ENCODE results near the gene SLC16A14. TPM values are rescaled to one million over a fixed set of nuclear protein-coding genes. Genes with fewer than 3 reads are reported as not detected.

Gene SLC16A14
- total RNA-seq, 1 experiment from 2014 or later: 7.9 TPM

DNA sequence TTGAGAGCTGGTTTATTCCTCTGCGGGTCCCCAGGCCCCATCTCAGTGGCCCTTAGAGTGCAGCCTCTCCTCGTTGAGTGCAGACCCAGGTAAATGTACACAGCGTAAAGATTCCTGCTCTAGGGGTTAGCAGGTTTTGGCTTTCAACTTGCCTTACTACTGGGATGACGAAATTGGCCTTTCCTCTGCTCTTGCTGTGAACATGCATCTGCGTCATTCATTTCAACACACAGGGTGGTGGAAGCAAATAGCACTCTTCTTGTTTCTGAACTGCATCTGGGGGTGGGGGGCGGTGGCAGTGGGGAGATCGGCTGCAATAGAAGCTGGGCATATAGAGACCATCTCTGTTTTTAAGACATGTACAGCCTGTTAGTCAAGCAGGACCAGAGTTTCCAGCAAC is 16.5 kb upstream of the SLC16A14 start:
- Histone ChIP-seq H4K20me1 (ENCODE audit: insufficient read depth) (no peaks in the 10 kb centered on the region), H3K9ac (ENCODE audit: low read length) (no peak overlapping the region), H3K4me2 (ENCODE audit: low read length) (no peak overlapping the region), H3K79me2 (ENCODE audit: insufficient read depth, low read length) (no peaks in the 10 kb centered on the region), H3K4me3 (replicated peaks in 1 of 2; ENCODE audit: low read depth in 1 of 2, low read length in 2 of 2) (no peak overlapping the region), H3K27ac (ENCODE audit: low read depth, low read length) (no peak overlapping the region), H3K9me2 (ENCODE audit: insufficient read depth) (no peaks in the 10 kb centered on the region), H3K36me3 (ENCODE audit: control insufficient read depth in 1 of 2, insufficient read depth in 2 of 2, low read length in 2 of 2) (no peaks in the 10 kb centered on the region), H3K9me3 (ENCODE audit: control insufficient read depth in 1 of 2, insufficient read depth in 1 of 2, low read depth in 1 of 2, low read length in 2 of 2) (no peaks in the 10 kb centered on the region), H3K27me3 (ENCODE audit: insufficient read depth, low read length) (no peaks in the 10 kb centered on the region), H3K4me1 (ENCODE audit: control insufficient read depth in 1 of 2, insufficient read depth in 2 of 2, low read length in 2 of 2) (no peaks in the 10 kb centered on the region), H2AFZ (ENCODE audit: low read depth, low read length, poor library complexity, severe bottlenecking) (no peak overlapping the region)
- TF ChIP-seq CBX3 (IDR thresholded peaks at IDR 0.05; ENCODE audit: low read depth) (no peak), SP1 (IDR thresholded peaks at IDR 0.05; ENCODE audit: low read depth) (no peak), POLR2A (IDR thresholded peaks at IDR 0.05; ENCODE audit: borderline replicate concordance, extremely low read depth, insufficient read depth, insufficient read length) (no peak), POLR2AphosphoS5 (IDR thresholded peaks at IDR 0.05; ENCODE audit: low read depth, low read length) (no peak), SIN3A (IDR thresholded peaks at IDR 0.05; ENCODE audit: low read depth) (no peak), ZNF274 (IDR thresholded peaks at IDR 0.05; ENCODE audit: low read depth, low read length) (no peak), TCF7L2 (IDR thresholded peaks at IDR 0.05; ENCODE audit: borderline replicate concordance, extremely low read depth, insufficient read depth, insufficient read length) (no peak), JUND (IDR thresholded peaks at IDR 0.05) (no peak), EZH2 (IDR thresholded peaks at IDR 0.05) (no peak)
- TF ChIP-seq, protein P1, sequence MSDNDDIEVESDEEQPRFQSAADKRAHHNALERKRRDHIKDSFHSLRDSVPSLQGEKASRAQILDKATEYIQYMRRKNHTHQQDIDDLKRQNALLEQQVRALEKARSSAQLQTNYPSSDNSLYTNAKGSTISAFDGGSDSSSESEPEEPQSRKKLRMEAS (IDR thresholded peaks at IDR 0.05): no peak
- TF ChIP-seq, protein P2, sequence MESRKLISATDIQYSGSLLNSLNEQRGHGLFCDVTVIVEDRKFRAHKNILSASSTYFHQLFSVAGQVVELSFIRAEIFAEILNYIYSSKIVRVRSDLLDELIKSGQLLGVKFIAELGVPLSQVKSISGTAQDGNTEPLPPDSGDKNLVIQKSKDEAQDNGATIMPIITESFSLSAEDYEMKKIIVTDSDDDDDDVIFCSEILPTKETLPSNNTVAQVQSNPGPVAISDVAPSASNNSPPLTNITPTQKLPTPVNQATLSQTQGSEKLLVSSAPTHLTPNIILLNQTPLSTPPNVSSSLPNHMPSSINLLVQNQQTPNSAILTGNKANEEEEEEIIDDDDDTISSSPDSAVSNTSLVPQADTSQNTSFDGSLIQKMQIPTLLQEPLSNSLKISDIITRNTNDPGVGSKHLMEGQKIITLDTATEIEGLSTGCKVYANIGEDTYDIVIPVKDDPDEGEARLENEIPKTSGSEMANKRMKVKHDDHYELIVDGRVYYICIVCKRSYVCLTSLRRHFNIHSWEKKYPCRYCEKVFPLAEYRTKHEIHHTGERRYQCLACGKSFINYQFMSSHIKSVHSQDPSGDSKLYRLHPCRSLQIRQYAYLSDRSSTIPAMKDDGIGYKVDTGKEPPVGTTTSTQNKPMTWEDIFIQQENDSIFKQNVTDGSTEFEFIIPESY (IDR thresholded peaks at IDR 0.05; ENCODE audit: extremely low read depth, insufficient replicate concordance, low read length): no peak
- TF ChIP-seq, protein P3, sequence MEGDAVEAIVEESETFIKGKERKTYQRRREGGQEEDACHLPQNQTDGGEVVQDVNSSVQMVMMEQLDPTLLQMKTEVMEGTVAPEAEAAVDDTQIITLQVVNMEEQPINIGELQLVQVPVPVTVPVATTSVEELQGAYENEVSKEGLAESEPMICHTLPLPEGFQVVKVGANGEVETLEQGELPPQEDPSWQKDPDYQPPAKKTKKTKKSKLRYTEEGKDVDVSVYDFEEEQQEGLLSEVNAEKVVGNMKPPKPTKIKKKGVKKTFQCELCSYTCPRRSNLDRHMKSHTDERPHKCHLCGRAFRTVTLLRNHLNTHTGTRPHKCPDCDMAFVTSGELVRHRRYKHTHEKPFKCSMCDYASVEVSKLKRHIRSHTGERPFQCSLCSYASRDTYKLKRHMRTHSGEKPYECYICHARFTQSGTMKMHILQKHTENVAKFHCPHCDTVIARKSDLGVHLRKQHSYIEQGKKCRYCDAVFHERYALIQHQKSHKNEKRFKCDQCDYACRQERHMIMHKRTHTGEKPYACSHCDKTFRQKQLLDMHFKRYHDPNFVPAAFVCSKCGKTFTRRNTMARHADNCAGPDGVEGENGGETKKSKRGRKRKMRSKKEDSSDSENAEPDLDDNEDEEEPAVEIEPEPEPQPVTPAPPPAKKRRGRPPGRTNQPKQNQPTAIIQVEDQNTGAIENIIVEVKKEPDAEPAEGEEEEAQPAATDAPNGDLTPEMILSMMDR (IDR thresholded peaks at IDR 0.05 in 2 of 3, conservative IDR thresholded peaks at IDR 0.05 in 1 of 3; ENCODE audit: borderline replicate concordance in 1 of 3, insufficient read depth in 1 of 3, low read depth in 2 of 3, low read length in 2 of 3): no peak
- TF ChIP-seq, protein P4, sequence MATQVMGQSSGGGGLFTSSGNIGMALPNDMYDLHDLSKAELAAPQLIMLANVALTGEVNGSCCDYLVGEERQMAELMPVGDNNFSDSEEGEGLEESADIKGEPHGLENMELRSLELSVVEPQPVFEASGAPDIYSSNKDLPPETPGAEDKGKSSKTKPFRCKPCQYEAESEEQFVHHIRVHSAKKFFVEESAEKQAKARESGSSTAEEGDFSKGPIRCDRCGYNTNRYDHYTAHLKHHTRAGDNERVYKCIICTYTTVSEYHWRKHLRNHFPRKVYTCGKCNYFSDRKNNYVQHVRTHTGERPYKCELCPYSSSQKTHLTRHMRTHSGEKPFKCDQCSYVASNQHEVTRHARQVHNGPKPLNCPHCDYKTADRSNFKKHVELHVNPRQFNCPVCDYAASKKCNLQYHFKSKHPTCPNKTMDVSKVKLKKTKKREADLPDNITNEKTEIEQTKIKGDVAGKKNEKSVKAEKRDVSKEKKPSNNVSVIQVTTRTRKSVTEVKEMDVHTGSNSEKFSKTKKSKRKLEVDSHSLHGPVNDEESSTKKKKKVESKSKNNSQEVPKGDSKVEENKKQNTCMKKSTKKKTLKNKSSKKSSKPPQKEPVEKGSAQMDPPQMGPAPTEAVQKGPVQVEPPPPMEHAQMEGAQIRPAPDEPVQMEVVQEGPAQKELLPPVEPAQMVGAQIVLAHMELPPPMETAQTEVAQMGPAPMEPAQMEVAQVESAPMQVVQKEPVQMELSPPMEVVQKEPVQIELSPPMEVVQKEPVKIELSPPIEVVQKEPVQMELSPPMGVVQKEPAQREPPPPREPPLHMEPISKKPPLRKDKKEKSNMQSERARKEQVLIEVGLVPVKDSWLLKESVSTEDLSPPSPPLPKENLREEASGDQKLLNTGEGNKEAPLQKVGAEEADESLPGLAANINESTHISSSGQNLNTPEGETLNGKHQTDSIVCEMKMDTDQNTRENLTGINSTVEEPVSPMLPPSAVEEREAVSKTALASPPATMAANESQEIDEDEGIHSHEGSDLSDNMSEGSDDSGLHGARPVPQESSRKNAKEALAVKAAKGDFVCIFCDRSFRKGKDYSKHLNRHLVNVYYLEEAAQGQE (IDR thresholded peaks at IDR 0.05; ENCODE audit: low read depth): no peak
- TF ChIP-seq, protein P5, sequence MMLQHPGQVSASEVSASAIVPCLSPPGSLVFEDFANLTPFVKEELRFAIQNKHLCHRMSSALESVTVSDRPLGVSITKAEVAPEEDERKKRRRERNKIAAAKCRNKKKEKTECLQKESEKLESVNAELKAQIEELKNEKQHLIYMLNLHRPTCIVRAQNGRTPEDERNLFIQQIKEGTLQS (IDR thresholded peaks at IDR 0.05): no peak
- ChIA-PET RAD21 (ENCODE audit: low non-redundant PET in 1 of 2, low total read pairs in 2 of 2, uncharacterized antibody in 2 of 2, unreplicated experiment in 2 of 2) (no interaction called here), CTCF (no interaction called here), POLR2A (no interaction called here)
- ATAC-seq: no peak
- BruUV-seq (replicated peaks): no TSS peak
- DNase-seq (ENCODE audit: low read depth, low spot score): no peak
- intact Hi-C loops (cut with micrococcal nuclease): no loop called here

Data from HCT116 (cell line).